K562 (cell line): ENCODE results near the gene PNPLA7. TPM values are rescaled to one million over a fixed set of nuclear protein-coding genes. Genes with fewer than 3 reads are reported as not detected.

Experiments used
- ATF7 ChIP-seq: fragments of 450-650 bp; IDR thresholded peaks from 2 replicates; pipeline ENCODE4 v1.7.1; 2014; ENCODE audit warnings: mild to moderate bottlenecking, moderate library complexity
- CGGBP1 ChIP-seq: fragments of 250-450 bp; sonication (Bioruptor Pico); IDR thresholded peaks from 2 replicates; pipeline ENCODE4 v1.9.0; 2021; ENCODE audit warnings: mild to moderate bottlenecking
- CREM ChIP-seq: IDR thresholded peaks from 2 replicates; pipeline ENCODE4 v1.6.1; 2014; ENCODE audit warnings: antibody characterized with exemption, low read depth
- CXXC5 ChIP-seq: fragments of 250-450 bp; sonication (Bioruptor Pico); IDR thresholded peaks from 2 replicates; pipeline ENCODE4 v1.8.0; 2022; ENCODE audit warnings: inconsistent platforms, mild to moderate bottlenecking, moderate library complexity
- FOS ChIP-seq: IDR thresholded peaks from 3 replicates; pipeline ENCODE4 v1.6.1; 2011; ENCODE audit not compliant: insufficient read length; ENCODE audit errors: extremely low read depth
- FOXP1 ChIP-seq: sonication (generic); formaldehyde crosslinking; IDR thresholded peaks from 2 replicates; pipeline ENCODE4 v1.8.0; 2022; ENCODE audit warnings: mild to moderate bottlenecking, missing genetic modification reagents
- HNRNPH1 ChIP-seq: fragments of 200-400 bp; formaldehyde crosslinking; optimal IDR thresholded peaks from 2 replicates; pipeline ENCODE3; 2017; ENCODE audit warnings: low read depth, mild to moderate bottlenecking, low read length, moderate library complexity
- MBD2 ChIP-seq: sonication (generic); IDR thresholded peaks from 2 replicates; pipeline ENCODE4 v1.6.1; 2016; ENCODE audit warnings: low read depth, borderline replicate concordance
- PHF8 ChIP-seq: fragments of 200-600 bp; sonication (generic); IDR thresholded peaks from 2 replicates; pipeline ENCODE4 v1.6.1; 2012; ENCODE audit warnings: mixed run types, mild to moderate bottlenecking, inconsistent platforms, low read length, moderate library complexity, borderline replicate concordance
- POLR2G ChIP-seq: fragments of 200-400 bp; formaldehyde crosslinking; IDR thresholded peaks from 2 replicates; pipeline ENCODE4 v1.6.1; 2017; ENCODE audit warnings: low read depth, mild to moderate bottlenecking, antibody characterized with exemption, low read length, moderate library complexity
- PPARD ChIP-seq: fragments of 250-450 bp; sonication (Bioruptor Pico); IDR thresholded peaks from 2 replicates; pipeline ENCODE4 v1.8.0; 2022; ENCODE audit warnings: inconsistent platforms, mild to moderate bottlenecking, moderate library complexity
- U2AF1 ChIP-seq: fragments of 200-400 bp; formaldehyde crosslinking; optimal IDR thresholded peaks from 2 replicates; pipeline ENCODE3; 2017; ENCODE audit warnings: mild to moderate bottlenecking, low read depth, low read length, moderate library complexity
- ZFPM2 ChIP-seq: fragments of 250-450 bp; sonication (Bioruptor Pico); IDR thresholded peaks from 2 replicates; pipeline ENCODE4 v1.5.1; 2022; ENCODE audit warnings: mild to moderate bottlenecking
- polyA plus RNA-seq, 8 experiments: library from polyadenylated mRNA; depleted of rRNA in 4 of 8; stranded (reverse) in 5 of 8; unstranded in 3 of 8; fragments of >200 nt; fragmentation: Nextera tagmentation in 2 of 8; fragmentation: Illumina TruSeq in 1 of 8; extraction: Ambion mirVana in 2 of 8; extraction: Trizol in 1 of 8; gene quantifications; 2 replicates each; pipeline versions ENCODE4 v1.2.1 to v1.2.3, GENCODE V29; 2011 to 2014; ENCODE audit warnings: inconsistent platforms in 1 of 8, missing spikeins in 1 of 8
- total RNA-seq, 7 experiments: library from RNA; depleted of rRNA in 6 of 7; stranded (reverse); fragments of >200 nt in 6 of 7; fragmentation: Illumina TruSeq in 2 of 7; extraction: Trizol in 2 of 7; gene quantifications; 2 replicates each; pipeline versions ENCODE4 v1.2.1 to v1.2.3, GENCODE V29; 2011 to 2021; ENCODE audit warnings: low replicate concordance in 1 of 7
- TF ChIP-seq, protein P1 (sequence below): fragments of 200-800 bp; sonication (Bioruptor generic); IDR thresholded peaks from 2 replicates; pipeline ENCODE4 v1.6.1; 2017; ENCODE audit warnings: missing genetic modification characterization, missing compliant biosample characterization
- TF ChIP-seq, protein P2 (sequence below): fragments of 450-650 bp; IDR thresholded peaks from 2 replicates; pipeline ENCODE4 v1.6.1; 2016; ENCODE audit warnings: mild to moderate bottlenecking, moderate library complexity

The PNPLA7 gene
- total and polyA plus RNA-seq, 9 of the 15 experiments (the other 6 are each of a cell fraction or from before 2014, with no cell fraction given), result 0.01 to 0.85 (median 0.19) TPM; not detected in 1

- TF ChIP-seq, protein P1, sequence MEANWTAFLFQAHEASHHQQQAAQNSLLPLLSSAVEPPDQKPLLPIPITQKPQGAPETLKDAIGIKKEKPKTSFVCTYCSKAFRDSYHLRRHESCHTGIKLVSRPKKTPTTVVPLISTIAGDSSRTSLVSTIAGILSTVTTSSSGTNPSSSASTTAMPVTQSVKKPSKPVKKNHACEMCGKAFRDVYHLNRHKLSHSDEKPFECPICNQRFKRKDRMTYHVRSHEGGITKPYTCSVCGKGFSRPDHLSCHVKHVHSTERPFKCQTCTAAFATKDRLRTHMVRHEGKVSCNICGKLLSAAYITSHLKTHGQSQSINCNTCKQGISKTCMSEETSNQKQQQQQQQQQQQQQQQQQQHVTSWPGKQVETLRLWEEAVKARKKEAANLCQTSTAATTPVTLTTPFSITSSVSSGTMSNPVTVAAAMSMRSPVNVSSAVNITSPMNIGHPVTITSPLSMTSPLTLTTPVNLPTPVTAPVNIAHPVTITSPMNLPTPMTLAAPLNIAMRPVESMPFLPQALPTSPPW (CRISPR knock-in tag), result peak; percentile 77
- TF ChIP-seq FOXP1 (CRISPR knock-in tag) (peak; percentile 71; the same call in 1 of the 2 replicates), PHF8 (peak; percentile 83), CREM (peak; percentile 46), ATF7 (peak; percentile 53), PPARD (CRISPR knock-in tag) (no peak), CXXC5 (CRISPR knock-in tag) (peak; percentile 68), ZFPM2 (CRISPR knock-in tag) (no peak), FOS (peak; percentile 62), U2AF1 (peak; percentile 25), MBD2 (peak; percentile 89; the same call in 1 of the 2 replicates), HNRNPH1 (no peak), POLR2G (peak; percentile 94), CGGBP1 (CRISPR knock-in tag) (no peak)
- TF ChIP-seq, protein P2, sequence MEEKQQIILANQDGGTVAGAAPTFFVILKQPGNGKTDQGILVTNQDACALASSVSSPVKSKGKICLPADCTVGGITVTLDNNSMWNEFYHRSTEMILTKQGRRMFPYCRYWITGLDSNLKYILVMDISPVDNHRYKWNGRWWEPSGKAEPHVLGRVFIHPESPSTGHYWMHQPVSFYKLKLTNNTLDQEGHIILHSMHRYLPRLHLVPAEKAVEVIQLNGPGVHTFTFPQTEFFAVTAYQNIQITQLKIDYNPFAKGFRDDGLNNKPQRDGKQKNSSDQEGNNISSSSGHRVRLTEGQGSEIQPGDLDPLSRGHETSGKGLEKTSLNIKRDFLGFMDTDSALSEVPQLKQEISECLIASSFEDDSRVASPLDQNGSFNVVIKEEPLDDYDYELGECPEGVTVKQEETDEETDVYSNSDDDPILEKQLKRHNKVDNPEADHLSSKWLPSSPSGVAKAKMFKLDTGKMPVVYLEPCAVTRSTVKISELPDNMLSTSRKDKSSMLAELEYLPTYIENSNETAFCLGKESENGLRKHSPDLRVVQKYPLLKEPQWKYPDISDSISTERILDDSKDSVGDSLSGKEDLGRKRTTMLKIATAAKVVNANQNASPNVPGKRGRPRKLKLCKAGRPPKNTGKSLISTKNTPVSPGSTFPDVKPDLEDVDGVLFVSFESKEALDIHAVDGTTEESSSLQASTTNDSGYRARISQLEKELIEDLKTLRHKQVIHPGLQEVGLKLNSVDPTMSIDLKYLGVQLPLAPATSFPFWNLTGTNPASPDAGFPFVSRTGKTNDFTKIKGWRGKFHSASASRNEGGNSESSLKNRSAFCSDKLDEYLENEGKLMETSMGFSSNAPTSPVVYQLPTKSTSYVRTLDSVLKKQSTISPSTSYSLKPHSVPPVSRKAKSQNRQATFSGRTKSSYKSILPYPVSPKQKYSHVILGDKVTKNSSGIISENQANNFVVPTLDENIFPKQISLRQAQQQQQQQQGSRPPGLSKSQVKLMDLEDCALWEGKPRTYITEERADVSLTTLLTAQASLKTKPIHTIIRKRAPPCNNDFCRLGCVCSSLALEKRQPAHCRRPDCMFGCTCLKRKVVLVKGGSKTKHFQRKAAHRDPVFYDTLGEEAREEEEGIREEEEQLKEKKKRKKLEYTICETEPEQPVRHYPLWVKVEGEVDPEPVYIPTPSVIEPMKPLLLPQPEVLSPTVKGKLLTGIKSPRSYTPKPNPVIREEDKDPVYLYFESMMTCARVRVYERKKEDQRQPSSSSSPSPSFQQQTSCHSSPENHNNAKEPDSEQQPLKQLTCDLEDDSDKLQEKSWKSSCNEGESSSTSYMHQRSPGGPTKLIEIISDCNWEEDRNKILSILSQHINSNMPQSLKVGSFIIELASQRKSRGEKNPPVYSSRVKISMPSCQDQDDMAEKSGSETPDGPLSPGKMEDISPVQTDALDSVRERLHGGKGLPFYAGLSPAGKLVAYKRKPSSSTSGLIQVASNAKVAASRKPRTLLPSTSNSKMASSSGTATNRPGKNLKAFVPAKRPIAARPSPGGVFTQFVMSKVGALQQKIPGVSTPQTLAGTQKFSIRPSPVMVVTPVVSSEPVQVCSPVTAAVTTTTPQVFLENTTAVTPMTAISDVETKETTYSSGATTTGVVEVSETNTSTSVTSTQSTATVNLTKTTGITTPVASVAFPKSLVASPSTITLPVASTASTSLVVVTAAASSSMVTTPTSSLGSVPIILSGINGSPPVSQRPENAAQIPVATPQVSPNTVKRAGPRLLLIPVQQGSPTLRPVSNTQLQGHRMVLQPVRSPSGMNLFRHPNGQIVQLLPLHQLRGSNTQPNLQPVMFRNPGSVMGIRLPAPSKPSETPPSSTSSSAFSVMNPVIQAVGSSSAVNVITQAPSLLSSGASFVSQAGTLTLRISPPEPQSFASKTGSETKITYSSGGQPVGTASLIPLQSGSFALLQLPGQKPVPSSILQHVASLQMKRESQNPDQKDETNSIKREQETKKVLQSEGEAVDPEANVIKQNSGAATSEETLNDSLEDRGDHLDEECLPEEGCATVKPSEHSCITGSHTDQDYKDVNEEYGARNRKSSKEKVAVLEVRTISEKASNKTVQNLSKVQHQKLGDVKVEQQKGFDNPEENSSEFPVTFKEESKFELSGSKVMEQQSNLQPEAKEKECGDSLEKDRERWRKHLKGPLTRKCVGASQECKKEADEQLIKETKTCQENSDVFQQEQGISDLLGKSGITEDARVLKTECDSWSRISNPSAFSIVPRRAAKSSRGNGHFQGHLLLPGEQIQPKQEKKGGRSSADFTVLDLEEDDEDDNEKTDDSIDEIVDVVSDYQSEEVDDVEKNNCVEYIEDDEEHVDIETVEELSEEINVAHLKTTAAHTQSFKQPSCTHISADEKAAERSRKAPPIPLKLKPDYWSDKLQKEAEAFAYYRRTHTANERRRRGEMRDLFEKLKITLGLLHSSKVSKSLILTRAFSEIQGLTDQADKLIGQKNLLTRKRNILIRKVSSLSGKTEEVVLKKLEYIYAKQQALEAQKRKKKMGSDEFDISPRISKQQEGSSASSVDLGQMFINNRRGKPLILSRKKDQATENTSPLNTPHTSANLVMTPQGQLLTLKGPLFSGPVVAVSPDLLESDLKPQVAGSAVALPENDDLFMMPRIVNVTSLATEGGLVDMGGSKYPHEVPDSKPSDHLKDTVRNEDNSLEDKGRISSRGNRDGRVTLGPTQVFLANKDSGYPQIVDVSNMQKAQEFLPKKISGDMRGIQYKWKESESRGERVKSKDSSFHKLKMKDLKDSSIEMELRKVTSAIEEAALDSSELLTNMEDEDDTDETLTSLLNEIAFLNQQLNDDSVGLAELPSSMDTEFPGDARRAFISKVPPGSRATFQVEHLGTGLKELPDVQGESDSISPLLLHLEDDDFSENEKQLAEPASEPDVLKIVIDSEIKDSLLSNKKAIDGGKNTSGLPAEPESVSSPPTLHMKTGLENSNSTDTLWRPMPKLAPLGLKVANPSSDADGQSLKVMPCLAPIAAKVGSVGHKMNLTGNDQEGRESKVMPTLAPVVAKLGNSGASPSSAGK, result no peak
Observed at GRCh38 chr9:137551264-137552021, 1.2 kb upstream of the PNPLA7 start, which contains the start of gene MRPL41 (continued).
